Measurements from ENCODE around the gene RGS3. TPM values are rescaled to one million over a fixed set of nuclear protein-coding genes. Genes with fewer than 3 reads are reported as not detected.

Gene RGS3
- polyA plus RNA-seq, 2 of the 4 experiments (the other 2 are of a cell fraction): 19.6 to 22.9 TPM

DNA sequence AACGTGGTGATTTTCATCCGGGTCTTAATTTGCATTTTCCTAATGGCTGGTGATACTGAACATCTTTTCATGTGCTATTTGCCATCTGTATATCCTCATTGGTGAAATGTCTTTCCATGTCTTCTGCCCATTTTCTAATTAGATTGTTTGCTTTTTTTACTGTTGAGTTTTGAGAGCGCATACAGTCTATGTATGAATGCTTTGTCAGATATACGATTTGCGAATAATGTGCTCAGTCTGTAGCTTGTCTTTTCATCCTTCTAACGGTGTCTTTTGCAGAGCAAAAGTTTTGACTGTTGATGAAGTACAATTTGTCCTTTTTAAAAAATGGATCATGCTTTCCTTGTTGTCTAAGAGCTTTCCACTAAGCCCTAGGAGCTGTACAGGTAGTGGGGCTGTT lies 143.0 kb downstream of the RGS3 start (continued):
- no peak for TF ChIP-seq FOXS1 (CRISPR knock-in tag; IDR thresholded peaks at IDR 0.05)
- TF ChIP-seq EP300 (IDR thresholded peaks at IDR 0.05): no peak
- TF ChIP-seq RNF2 (IDR thresholded peaks at IDR 0.05; ENCODE audit: borderline replicate concordance, low read depth): no peak
- TF ChIP-seq, protein P1, sequence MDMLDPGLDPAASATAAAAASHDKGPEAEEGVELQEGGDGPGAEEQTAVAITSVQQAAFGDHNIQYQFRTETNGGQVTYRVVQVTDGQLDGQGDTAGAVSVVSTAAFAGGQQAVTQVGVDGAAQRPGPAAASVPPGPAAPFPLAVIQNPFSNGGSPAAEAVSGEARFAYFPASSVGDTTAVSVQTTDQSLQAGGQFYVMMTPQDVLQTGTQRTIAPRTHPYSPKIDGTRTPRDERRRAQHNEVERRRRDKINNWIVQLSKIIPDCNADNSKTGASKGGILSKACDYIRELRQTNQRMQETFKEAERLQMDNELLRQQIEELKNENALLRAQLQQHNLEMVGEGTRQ (IDR thresholded peaks at IDR 0.05): no peak
- no peak for TF ChIP-seq CHD4 (IDR thresholded peaks at IDR 0.05; ENCODE audit: borderline replicate concordance)

DNA sequence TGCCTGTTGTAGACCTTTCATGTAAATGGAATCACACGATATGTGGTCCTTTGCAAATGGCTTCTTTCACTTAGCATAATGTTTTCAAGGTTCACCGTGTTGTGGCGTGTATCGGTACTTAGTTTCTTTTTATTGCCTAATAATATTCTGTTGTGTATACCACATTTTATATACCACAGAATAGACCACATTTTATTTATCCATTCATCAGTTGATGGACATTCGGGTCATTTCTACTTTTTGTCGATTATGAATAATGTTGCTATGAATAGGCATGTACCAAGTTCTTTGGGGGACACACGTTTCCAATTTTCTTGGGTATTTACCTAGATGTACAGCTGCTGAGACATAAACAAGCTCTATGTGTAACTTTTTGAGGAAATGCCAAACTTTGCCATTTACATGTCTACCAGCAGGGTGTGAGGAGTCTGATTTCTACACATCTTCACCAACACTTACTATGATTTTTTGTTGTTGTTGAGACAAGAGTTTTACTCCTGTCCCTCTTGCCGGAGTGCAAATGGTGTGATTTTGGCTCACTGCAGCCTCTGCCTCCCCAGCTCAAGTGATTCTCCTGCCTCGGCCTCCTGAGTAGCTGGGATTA lies 144.7 kb downstream of the RGS3 start:
- TF ChIP-seq EHF (CRISPR knock-in tag; IDR thresholded peaks at IDR 0.05) (no peak), POLR2A (IDR thresholded peaks at IDR 0.05; ENCODE audit: low read length) (no peak), EP300 (IDR thresholded peaks at IDR 0.05) (no peak), EHMT2 (IDR thresholded peaks at IDR 0.05; ENCODE audit: low read depth) (no peak), RAD21 (conservative IDR thresholded peaks at IDR 0.05 in 1 of 2, IDR thresholded peaks at IDR 0.05 in 1 of 2) (no peak), NPAS2 (CRISPR knock-in tag; IDR thresholded peaks at IDR 0.05; ENCODE audit: borderline replicate concordance) (no peak)
- FAIRE-seq (no peak), ATAC-seq (no peak), DNase-seq (ENCODE audit: low read depth in 1 of 2, low spot score in 1 of 2) (no peak)
- H3K4me1 ChIP-seq: no peaks in the 10 kb centered on the region
- POLR2A ChIA-PET: no interaction called here
- H3K4me2 ChIP-seq: no peak overlapping the region
- H3K9me3 ChIP-seq: no peaks in the 10 kb centered on the region
- 77% methylated on average over 9 of the region's 9 CpGs for WGBS (ENCODE audit: missing lambda C conversion rate)
- H3K27ac ChIP-seq: no peak overlapping the region
- CTCF ChIA-PET: interaction anchor here (0.8 to 31.8 kb wide), 3 partner anchors 8 to 49 kb away, joined by 3 to 1349 read pairs (median 168); no protein-coding TSS in a partner anchor
- no peak overlapping the region for H3K4me3 ChIP-seq

DNA sequence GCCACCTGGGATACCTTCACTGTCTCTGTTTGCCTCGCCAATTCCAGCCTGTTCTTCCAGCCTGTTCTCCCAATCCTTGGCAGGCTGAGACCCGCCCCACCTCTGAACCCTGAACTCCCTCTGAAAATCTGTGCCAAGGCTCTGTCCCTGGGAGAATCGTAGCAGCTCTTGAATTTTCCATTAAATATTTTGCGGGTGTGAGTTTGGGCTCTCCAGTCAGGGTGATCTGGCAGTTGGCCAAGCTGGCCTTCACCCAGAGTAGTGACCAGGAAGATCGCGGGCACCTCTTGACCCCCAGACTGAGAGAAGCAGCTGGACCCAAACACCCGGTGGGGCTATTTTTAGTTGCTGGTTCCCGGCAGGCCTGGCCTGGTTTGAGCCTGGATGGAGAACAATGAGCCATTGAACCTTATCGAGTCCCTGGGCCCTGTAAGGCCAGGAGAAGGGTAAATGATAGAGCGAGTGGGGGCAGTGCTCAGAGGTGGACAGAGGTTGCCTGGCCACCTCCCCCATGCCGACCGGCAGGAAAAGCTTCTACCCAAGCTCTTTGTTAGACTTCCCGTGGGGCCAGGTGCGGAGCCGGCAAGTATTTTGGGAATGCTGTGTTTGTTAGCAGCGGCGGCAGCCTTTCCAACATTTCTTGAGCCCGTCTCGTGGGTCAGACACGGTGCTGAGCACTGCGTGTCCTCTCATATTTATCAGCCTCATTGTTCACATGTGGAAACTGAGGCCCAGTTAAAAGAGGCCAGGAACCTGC lies 146.2 kb downstream of the RGS3 start:
- WGBS (ENCODE audit: missing lambda C conversion rate): 80% methylated on average over 21 of the region's 21 CpGs
- no peak for TF ChIP-seq TP53 (CRISPR knock-in tag; IDR thresholded peaks at IDR 0.05)
- TF ChIP-seq, protein P2, sequence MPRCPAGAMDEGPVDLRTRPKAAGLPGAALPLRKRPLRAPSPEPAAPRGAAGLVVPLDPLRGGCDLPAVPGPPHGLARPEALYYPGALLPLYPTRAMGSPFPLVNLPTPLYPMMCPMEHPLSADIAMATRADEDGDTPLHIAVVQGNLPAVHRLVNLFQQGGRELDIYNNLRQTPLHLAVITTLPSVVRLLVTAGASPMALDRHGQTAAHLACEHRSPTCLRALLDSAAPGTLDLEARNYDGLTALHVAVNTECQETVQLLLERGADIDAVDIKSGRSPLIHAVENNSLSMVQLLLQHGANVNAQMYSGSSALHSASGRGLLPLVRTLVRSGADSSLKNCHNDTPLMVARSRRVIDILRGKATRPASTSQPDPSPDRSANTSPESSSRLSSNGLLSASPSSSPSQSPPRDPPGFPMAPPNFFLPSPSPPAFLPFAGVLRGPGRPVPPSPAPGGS (IDR thresholded peaks at IDR 0.05): no peak
- no peak for TF ChIP-seq ZFP36 (IDR thresholded peaks at IDR 0.05; ENCODE audit: borderline replicate concordance, partially characterized antibody)
- ChIA-PET CTCF (interaction anchor here (0.8 to 31.8 kb wide), 4 partner anchors 19 to 164 kb away, joined by 3 to 1349 read pairs (median 86); no protein-coding TSS in a partner anchor), POLR2A (no interaction called here)
- no peak for FAIRE-seq
- Histone ChIP-seq H3K4me3 (no peak overlapping the region), H3K4me2 (no peak overlapping the region), H3K4me1 (no peaks in the 10 kb centered on the region), H3K27ac (no peak overlapping the region), H3K9me3 (no peaks in the 10 kb centered on the region)
- no peak for ATAC-seq
- no peak for DNase-seq (ENCODE audit: low read depth in 1 of 2, low spot score in 1 of 2)

DNA sequence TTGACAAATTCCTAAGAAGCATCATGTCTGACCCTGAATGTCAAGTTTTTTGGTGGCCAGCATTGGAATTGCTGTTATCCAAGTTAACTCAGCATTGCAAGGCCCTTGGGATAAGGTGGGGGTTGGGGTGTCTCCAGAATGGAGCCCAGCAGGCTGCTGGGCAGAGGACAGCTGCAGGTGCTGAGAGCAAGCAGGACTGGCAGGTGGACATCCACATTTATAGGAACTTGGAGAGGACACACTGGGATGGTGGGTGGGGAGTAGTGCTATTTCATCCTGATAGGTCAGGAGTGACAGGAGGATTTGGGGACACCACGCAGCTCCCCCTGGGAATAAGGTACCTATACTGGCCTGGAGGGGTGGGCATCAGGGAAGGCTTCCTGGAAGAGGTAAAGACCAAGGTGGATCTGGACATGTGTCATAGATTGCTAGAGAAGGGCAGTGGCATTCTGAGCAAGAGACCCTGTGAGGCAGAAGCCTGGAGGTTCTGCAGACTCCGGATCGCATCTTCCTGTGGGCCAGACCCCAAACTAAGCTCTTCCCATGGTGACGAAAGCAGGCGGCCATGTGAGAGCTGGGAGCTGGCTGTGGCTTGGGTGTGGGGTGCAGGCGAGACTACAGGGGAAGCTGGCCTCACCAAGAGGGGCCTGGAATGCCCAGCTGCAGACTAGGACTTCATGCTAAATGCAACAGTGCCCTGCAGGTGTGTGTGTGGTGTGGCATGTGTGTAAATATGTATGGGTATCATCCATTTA lies 148.1 kb downstream of the RGS3 start:
- Histone ChIP-seq H3K4me1 (no peaks in the 10 kb centered on the region), H3K4me3 (no peak overlapping the region), H3K27ac (no peak overlapping the region), H3K4me2 (no peak overlapping the region), H3K9me3 (no peaks in the 10 kb centered on the region)
- no peak for TF ChIP-seq CEBPB (IDR thresholded peaks at IDR 0.05)
- TF ChIP-seq, protein P3, sequence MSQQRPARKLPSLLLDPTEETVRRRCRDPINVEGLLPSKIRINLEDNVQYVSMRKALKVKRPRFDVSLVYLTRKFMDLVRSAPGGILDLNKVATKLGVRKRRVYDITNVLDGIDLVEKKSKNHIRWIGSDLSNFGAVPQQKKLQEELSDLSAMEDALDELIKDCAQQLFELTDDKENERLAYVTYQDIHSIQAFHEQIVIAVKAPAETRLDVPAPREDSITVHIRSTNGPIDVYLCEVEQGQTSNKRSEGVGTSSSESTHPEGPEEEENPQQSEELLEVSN (IDR thresholded peaks at IDR 0.05; ENCODE audit: borderline replicate concordance, low read depth): no peak
- TF ChIP-seq, protein P4, sequence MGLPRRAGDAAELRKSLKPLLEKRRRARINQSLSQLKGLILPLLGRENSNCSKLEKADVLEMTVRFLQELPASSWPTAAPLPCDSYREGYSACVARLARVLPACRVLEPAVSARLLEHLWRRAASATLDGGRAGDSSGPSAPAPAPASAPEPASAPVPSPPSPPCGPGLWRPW (IDR thresholded peaks at IDR 0.05): no peak
- no peak for TF ChIP-seq RFX5 (IDR thresholded peaks at IDR 0.05)
- no peak for TF ChIP-seq ZC3H11A (IDR thresholded peaks at IDR 0.05)
- TF ChIP-seq POLR2A (IDR thresholded peaks at IDR 0.05; ENCODE audit: low read length): no peak
- no peak for TF ChIP-seq SREBF2 (IDR thresholded peaks at IDR 0.05)
- TF ChIP-seq FOSB (CRISPR knock-in tag; IDR thresholded peaks at IDR 0.05): no peak
- no peak for TF ChIP-seq POLR2AphosphoS2 (conservative IDR thresholded peaks at IDR 0.05; ENCODE audit: low read length)
- no peak for TF ChIP-seq BHLHE40 (IDR thresholded peaks at IDR 0.05; ENCODE audit: low read depth, low read length)
- no peak for TF ChIP-seq FOSL2 (IDR thresholded peaks at IDR 0.05)
- TF ChIP-seq FOSL2 (CRISPR knock-in tag; IDR thresholded peaks at IDR 0.05): no peak
- no peak for TF ChIP-seq ZSCAN20 (CRISPR knock-in tag; IDR thresholded peaks at IDR 0.05)
- no peak for TF ChIP-seq RNF2 (IDR thresholded peaks at IDR 0.05; ENCODE audit: borderline replicate concordance, low read depth)
- TF ChIP-seq MAFK (IDR thresholded peaks at IDR 0.05; ENCODE audit: partially characterized antibody): no peak
- ATAC-seq (peak; percentile 25 to 27; a peak in 3 of 6 replicates), DNase-seq (ENCODE audit: low read depth in 1 of 2, low spot score in 1 of 2) (no peak), FAIRE-seq (no peak)
- POLR2A ChIA-PET: no interaction called here
- 75% methylated on average over 6 of the region's 6 CpGs for WGBS (ENCODE audit: missing lambda C conversion rate)
- CTCF ChIA-PET: interaction anchor here (0.9 to 15.6 kb wide), 8 partner anchors 9 to 166 kb away, joined by 3 to 168 read pairs (median 4); no protein-coding TSS in a partner anchor

All from A549 (cell line).